NT2/D1 (cell line): ENCODE data around the gene ZNF688.

Experiments used
- SUZ12 ChIP-seq: IDR thresholded peaks from 2 replicates; pipeline ENCODE4 v1.6.1; 2011; ENCODE audit not compliant: insufficient read length, insufficient read depth; ENCODE audit errors: extremely low read depth
- YY1 ChIP-seq: IDR thresholded peaks from 2 replicates; pipeline ENCODE4 v1.6.1; 2011; ENCODE audit not compliant: insufficient read length, insufficient read depth
- ZNF274 ChIP-seq: IDR thresholded peaks from 2 replicates; pipeline ENCODE4 v1.6.1; 2011; ENCODE audit warnings: mild to moderate bottlenecking, low read depth, low read length

- TF ChIP-seq ZNF274 (no peak), SUZ12 (no peak), YY1 (no peak)
Measured at GRCh38 chr16:30609002-30609925, 37.8 kb upstream of the ZNF688 start.
